Tibial artery (tissue), 4 donors: ENCODE results near the gene DYSF.

ENCODE experiments used
- DNase-seq, 2 donors: peaks; one replicate each; pipeline ENCODE4 v3.0.0-alpha.2; 2019
- H3K27ac ChIP-seq, 2 donors: fragments of 200-600 bp; sonication (generic) in 1 of 2; 1 replicate in 1 of 2; 2 replicates in 1 of 2; pipeline ENCODE4 v1.5.1; 2018 to 2019; ENCODE audit warnings: mild to moderate bottlenecking in 1 of 2
- H3K27me3 ChIP-seq, 2 donors: fragments of 200-600 bp; sonication (generic) in 1 of 2; one replicate each; pipeline versions ENCODE4 v1.5.1 to v1.6.0; 2016 to 2019
- H3K36me3 ChIP-seq, 3 donors: fragments of 200-600 bp; sonication (generic) in 2 of 3; one replicate each; pipeline ENCODE4 v1.5.1; 2016 to 2019; ENCODE audit warnings: mild to moderate bottlenecking in 2 of 3
- H3K4me1 ChIP-seq, 4 donors: fragments of 200-600 bp; sonication (generic) in 2 of 4; 1 replicate in 3 of 4; 2 replicates in 1 of 4; pipeline ENCODE4 v1.5.1; 2016 to 2019
- H3K4me3 ChIP-seq, 2 donors: fragments of 200-600 bp; sonication (generic) in 1 of 2; 1 replicate in 1 of 2; 2 replicates in 1 of 2; pipeline ENCODE4 v1.5.1; 2018 to 2019; ENCODE audit warnings: mild to moderate bottlenecking in 2 of 2
- H3K9me3 ChIP-seq, 3 donors: fragments of 200-600 bp; sonication (generic) in 1 of 3; one replicate each; pipeline ENCODE4 v1.5.1; 2016 to 2019
- CTCF ChIP-seq, 2 experiments: fragments of 200-600 bp in 1 of 2; fragments of 450-650 bp in 1 of 2; IDR thresholded peaks; one replicate each; pipeline ENCODE4 v1.5.1; 2017 to 2019; ENCODE audit warnings: antibody characterized with exemption in 2 of 2, mild to moderate bottlenecking in 1 of 2, moderate library complexity in 1 of 2
- intact Hi-C: fragments of 100-400 bp; cut with DNase I; formaldehyde crosslinking; loops from one replicate; pipeline ENCODE4 v1.15.0; 2023; ENCODE audit warnings: low total_unique reads

Gene DYSF

DNA sequence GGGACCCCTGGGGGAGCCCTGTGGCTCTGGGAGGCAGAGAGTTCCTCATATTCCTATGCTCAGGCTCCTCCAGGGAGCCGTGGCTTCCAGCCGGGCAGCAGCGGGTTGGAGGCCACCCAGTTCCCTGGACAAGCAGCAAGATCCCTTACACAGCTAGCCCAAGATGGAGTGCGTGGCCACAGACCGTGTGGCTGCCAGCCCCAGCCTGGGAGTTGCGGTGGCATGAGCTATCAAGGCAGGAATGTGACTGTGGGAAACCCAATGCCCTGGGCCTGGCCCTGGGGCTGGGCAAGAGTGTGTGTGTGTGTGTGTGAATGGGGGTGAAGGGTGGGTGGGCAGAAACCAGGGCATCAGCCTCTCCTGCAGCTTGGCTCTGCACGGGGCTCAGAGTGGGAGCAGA is 130.5 kb downstream of the DYSF start:
- Histone ChIP-seq H3K4me3 (no peak overlapping the region), H3K27ac (no peak overlapping the region), H3K27me3 (no peaks in the 10 kb centered on the region), H3K36me3 (no peaks in the 10 kb centered on the region), H3K4me1 (no peaks in the 10 kb centered on the region), H3K9me3 (no peaks in the 10 kb centered on the region)
- TF ChIP-seq CTCF (IDR thresholded peaks at IDR 0.05), result no peak
- intact Hi-C loops, result no loop called here
- no peak for DNase-seq

DNA sequence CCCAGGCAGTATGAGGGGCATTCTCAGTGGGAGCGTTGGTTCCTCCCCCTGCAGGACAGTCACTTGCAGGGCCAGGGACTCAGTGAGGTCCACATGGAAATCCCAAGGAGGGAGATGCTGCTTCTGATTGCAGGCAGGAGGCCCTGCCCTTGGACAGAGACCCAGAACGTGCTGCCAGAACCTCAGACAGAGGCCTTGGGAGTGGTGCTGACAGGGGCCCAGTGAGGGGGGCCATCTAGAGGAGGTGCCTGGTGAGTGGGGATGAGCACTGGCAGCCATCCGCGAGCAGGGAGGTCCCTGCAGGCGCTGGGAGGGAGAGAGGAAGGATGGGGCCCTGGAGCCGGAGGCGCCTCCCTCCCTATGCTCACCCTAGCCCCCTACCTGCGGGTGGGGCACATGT is 133.1 kb downstream of the DYSF start:
- no peaks in the 10 kb centered on the region for H3K4me1 ChIP-seq
- no peaks in the 10 kb centered on the region for H3K9me3 ChIP-seq
- H3K36me3 ChIP-seq, result no peaks in the 10 kb centered on the region
- no peaks in the 10 kb centered on the region for H3K27me3 ChIP-seq
- DNase-seq, result no peak
- TF ChIP-seq CTCF (IDR thresholded peaks at IDR 0.05), result no peak
- no peak overlapping the region for H3K27ac ChIP-seq
- intact Hi-C loops, result no loop called here
- H3K4me3 ChIP-seq, result no peak overlapping the region

GRCh38 chr2:71587509-71588073 is 134.2 kb downstream of the DYSF start:
- Histone ChIP-seq H3K9me3 (no peaks in the 10 kb centered on the region), H3K27ac (no peak overlapping the region), H3K4me1 (peaks cover 0 to 9% (median 8%) of the 10 kb centered on the region in 4 donors), H3K27me3 (no peaks in the 10 kb centered on the region), H3K4me3 (no peak overlapping the region), H3K36me3 (no peaks in the 10 kb centered on the region)
- no peak for TF ChIP-seq CTCF (IDR thresholded peaks at IDR 0.05)
- DNase-seq, result no peak
- intact Hi-C loops, result no loop called here

GRCh38 chr2:71588497-71589170 is 135.3 kb downstream of the DYSF start:
- H3K4me1 ChIP-seq, result peaks cover 0 to 12% (median 10%) of the 10 kb centered on the region in 4 donors

GRCh38 chr2:71589763-71590162 is 136.4 kb downstream of the DYSF start:
- DNase-seq, result no peak
- TF ChIP-seq CTCF (IDR thresholded peaks at IDR 0.05), result no peak
- Histone ChIP-seq H3K27ac (no peak overlapping the region), H3K4me3 (no peak overlapping the region), H3K27me3 (no peaks in the 10 kb centered on the region), H3K36me3 (no peaks in the 10 kb centered on the region), H3K9me3 (no peaks in the 10 kb centered on the region), H3K4me1 (peaks cover 0 to 12% (median 10%) of the 10 kb centered on the region in 4 donors)
- intact Hi-C loops, result no loop called here

More at GRCh38 chr2:71588497-71589170, 135.3 kb downstream of the DYSF start:
- no peaks in the 10 kb centered on the region for H3K9me3 ChIP-seq
- no peaks in the 10 kb centered on the region for H3K36me3 ChIP-seq
- no peak for DNase-seq
- no peaks in the 10 kb centered on the region for H3K27me3 ChIP-seq
- TF ChIP-seq CTCF (IDR thresholded peaks at IDR 0.05), result no peak
- no peak overlapping the region for H3K27ac ChIP-seq
- H3K4me3 ChIP-seq, result no peak overlapping the region
- intact Hi-C loops, result no loop called here
